HG02943 (cell line): ENCODE results near the gene GPRC5D.

ENCODE experiments used
- ATAC-seq: cut with Tn5 transposase; IDR thresholded peaks from one replicate; pipeline ENCODE4 v1.9.1; 2021; ENCODE audit warnings: mild to moderate bottlenecking, low read depth, moderate library complexity; ENCODE audit not compliant: unreplicated experiment

GPRC5D gene

GRCh38 chr12:12912711-12913110 is 39.3 kb downstream of the GPRC5D start:
- no peak for ATAC-seq

- ATAC-seq = no peak
These were observed 42.0 kb downstream of the GPRC5D start for GRCh38 chr12:12909995-12910420.

- no peak for ATAC-seq
These were observed 42.6 kb downstream of the GPRC5D start for GRCh38 chr12:12909228-12909994.

DNA sequence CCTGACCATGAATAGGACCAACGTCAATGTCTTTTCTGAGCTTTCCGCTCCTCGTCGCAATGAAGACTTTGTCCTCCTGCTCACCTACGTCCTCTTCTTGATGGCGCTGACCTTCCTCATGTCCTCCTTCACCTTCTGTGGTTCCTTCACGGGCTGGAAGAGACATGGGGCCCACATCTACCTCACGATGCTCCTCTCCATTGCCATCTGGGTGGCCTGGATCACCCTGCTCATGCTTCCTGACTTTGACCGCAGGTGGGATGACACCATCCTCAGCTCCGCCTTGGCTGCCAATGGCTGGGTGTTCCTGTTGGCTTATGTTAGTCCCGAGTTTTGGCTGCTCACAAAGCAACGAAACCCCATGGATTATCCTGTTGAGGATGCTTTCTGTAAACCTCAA is 43.3 kb downstream of the GPRC5D start:
- ATAC-seq = no peak

GRCh38 chr12:12908252-12908651 is 43.7 kb downstream of the GPRC5D start:
- no peak for ATAC-seq

GRCh38 chr12:12907552-12907951 is 44.4 kb downstream of the GPRC5D start:
- no peak for ATAC-seq

GRCh38 chr12:12903642-12904609 is 48.0 kb downstream of the GPRC5D start:
- no peak for ATAC-seq

DNA sequence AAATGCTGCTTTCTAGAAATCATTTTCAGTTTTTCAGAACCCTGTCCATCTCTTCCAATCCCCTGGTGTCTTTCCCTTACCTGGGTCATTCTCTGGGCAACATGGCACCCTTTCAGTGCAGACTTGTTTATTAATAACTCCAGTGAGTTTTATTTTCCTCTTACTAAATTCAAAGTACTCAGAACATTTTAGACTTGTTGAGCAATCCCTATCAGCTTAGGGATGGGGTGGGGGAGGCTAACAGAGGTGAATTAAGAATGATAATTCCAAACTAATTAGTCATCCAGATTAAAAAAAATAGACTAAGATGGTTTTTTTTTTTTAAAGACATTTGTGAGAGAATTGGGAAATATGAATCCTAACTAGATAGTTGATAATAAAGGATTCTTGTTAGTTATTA is 49.9 kb downstream of the GPRC5D start:
- no peak for ATAC-seq

DNA sequence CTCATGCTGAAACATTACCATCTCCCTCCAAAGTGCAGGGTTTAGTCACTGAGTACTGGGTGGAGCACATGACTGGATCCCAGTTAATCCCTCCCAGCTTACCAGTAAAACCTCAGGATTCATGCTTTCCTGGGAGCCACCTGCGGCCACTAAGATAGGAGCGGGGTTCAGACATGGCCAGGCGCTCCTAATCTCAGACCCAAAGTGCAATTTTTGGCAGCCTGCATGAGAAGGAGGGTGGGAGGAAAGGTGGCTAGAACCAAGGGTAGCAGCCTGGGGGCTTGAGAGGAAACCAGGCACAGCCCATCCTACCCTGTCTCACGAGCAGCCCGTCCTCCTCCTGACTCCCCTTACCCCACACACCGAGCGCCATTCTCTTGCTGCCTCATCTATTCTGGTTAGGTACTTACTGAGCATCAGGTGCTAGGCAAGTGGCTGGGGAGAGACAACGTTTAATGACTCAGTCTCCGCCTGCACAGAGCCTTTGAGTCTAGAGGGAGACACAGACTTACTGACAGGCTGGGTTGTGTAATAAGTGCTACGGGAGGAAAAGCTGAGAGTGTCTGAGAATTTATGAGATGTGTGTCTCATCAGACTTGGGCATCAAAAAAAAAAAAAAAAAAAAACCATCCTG is 50.7 kb downstream of the GPRC5D start:
- no peak for ATAC-seq

GRCh38 chr12:12900786-12901157 is 51.2 kb downstream of the GPRC5D start:
- no peak for ATAC-seq

DNA sequence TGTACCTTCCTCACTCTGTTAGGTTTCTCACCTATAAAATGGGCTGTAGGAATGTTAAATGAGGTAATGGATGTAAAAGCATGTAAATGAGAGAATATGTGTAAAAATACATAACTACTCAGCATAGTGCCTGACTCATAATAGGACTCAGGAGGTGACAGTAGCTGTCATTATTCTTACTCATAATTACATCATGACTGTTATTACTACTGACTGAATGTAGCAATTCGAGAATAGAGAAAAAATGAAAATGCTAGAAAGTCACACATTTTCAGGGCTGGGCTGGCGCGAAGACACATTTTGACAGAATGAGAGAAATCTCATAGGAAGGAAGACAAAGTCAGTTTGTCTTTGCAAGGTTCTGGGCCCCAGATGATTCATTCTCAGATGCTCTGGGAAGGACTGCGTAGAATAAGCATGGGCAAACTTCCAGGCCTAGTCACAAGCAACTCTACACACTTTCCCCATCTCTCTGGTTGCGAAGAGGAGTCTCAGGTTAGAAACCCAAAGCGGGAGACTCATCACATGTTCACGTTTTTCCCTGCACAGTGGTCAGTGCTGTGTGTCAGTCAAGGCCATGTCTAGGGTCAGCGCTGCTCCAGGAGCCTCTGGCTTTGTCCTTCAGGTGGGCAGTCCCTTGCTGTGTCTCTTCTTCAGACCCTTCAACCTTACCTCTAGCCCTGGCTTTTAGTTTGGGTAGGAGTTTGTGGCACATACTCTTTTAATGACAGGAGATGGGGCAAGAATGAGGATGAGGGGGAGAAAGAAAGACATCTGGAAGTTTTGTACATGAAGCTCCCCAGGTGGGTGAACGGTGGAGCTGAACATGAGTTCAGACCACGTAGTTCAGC is 52.2 kb downstream of the GPRC5D start:
- no peak for ATAC-seq

DNA sequence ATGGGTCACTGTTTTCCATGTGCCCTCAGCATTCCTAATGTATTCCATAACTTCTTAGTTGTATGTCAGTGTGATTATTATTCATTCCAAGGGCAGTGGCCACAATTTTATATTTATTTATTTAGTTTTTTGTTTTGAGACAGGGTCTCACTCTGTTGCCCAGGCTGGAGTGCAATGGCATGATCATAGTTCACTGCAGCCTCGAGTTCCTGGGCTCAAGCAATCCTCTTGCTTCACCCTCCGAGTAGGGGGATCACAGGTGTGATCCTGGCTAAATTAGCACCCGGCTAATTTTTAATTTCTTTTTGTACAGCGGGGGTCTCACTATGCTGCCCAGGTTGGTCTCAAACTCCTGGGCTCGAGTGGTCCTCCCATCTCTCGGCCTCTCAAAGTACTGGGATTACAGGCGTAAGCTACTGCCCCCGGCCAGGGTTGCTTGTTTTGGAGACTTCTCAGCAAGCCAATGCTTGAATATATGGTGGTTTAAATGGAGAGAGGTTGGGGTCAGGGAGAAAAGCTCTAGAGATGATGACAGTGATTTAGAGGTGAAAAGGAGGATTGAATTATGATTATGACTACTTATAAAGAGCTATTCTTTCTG is 53.0 kb downstream of the GPRC5D start:
- no peak for ATAC-seq

- no peak for ATAC-seq
These were observed 53.7 kb downstream of the GPRC5D start for GRCh38 chr12:12898136-12898717.

GRCh38 chr12:12897302-12897701 is 54.7 kb downstream of the GPRC5D start:
- no peak for ATAC-seq

- ATAC-seq = no peak
These were observed 55.7 kb downstream of the GPRC5D start for GRCh38 chr12:12896260-12896659.

- no peak for ATAC-seq
These were observed 58.5 kb downstream of the GPRC5D start for GRCh38 chr12:12893438-12893837.

- ATAC-seq = no peak
These were observed 59.3 kb downstream of the GPRC5D start for GRCh38 chr12:12892681-12893141.

- no peak for ATAC-seq
These were observed 60.1 kb downstream of the GPRC5D start for GRCh38 chr12:12891881-12892355.
